Neuronal stem cell (in vitro differentiated cells): ENCODE data around the gene VPS8.

Source experiments
- DNase-seq: peaks from one replicate; pipeline ENCODE4 v3.0.0-alpha.2; 2013; ENCODE audit warnings: low spot score
- H2AFZ ChIP-seq: one replicate; pipeline ENCODE4 v1.6.1; 2013; ENCODE audit warnings: mild to moderate bottlenecking, low read length, inconsistent platforms
- H2AK5ac ChIP-seq: 2 replicates; pipeline ENCODE4 v1.6.1; 2013; ENCODE audit warnings: low read depth, mild to moderate bottlenecking, inconsistent platforms, low read length, moderate library complexity, mixed read lengths
- H2BK120ac ChIP-seq: 2 replicates; pipeline ENCODE4 v1.6.1; 2013; ENCODE audit warnings: low read depth, mild to moderate bottlenecking, inconsistent platforms, low read length, moderate library complexity, mixed read lengths
- H2BK12ac ChIP-seq: one replicate; pipeline ENCODE4 v1.6.1; 2013; ENCODE audit warnings: low read length, inconsistent platforms
- H2BK15ac ChIP-seq: 2 replicates; pipeline ENCODE4 v1.6.1; 2013; ENCODE audit warnings: mild to moderate bottlenecking, low read length, inconsistent platforms, mixed read lengths
- H2BK5ac ChIP-seq: one replicate; pipeline ENCODE4 v1.6.1; 2013; ENCODE audit warnings: inconsistent platforms, mild to moderate bottlenecking, low read length, moderate library complexity
- H3K14ac ChIP-seq: one replicate; pipeline ENCODE4 v1.6.1; 2013; ENCODE audit warnings: low read length, inconsistent platforms
- H3K18ac ChIP-seq: 2 replicates; pipeline ENCODE4 v1.6.1; 2013; ENCODE audit warnings: low read length, inconsistent platforms
- H3K23ac ChIP-seq: 2 replicates; pipeline ENCODE4 v1.6.1; 2013; ENCODE audit warnings: low read depth, mild to moderate bottlenecking, mixed read lengths, low read length, inconsistent platforms; ENCODE audit not compliant: poor library complexity
- H3K27ac ChIP-seq: replicated peaks from 3 replicates; pipeline ENCODE4 v1.5.1; 2013; ENCODE audit warnings: low read length, inconsistent platforms
- H3K27me3 ChIP-seq, 3 experiments: 2 replicates each; pipeline ENCODE4 v1.6.1; 2013; ENCODE audit warnings: low read length in 3 of 3, mild to moderate bottlenecking in 2 of 3, inconsistent platforms in 1 of 3, low read depth in 1 of 3, mixed read lengths in 1 of 3, moderate library complexity in 1 of 3; ENCODE audit not compliant: control insufficient read depth in 3 of 3, insufficient read depth in 3 of 3
- H3K36me3 ChIP-seq, 2 donors: replicated peaks in 1 of 2; 2 replicates each; pipeline ENCODE4 v1.6.1; 2013; ENCODE audit warnings: low read length in 2 of 2; ENCODE audit not compliant: control insufficient read depth in 2 of 2, insufficient read depth in 2 of 2
- H3K4ac ChIP-seq: 2 replicates; pipeline ENCODE4 v1.6.1; 2013; ENCODE audit warnings: inconsistent platforms, mild to moderate bottlenecking, low read length, moderate library complexity
- H3K4me1 ChIP-seq, 2 donors: 1 replicate in 1 of 2; 2 replicates in 1 of 2; pipeline ENCODE4 v1.6.1; 2013; ENCODE audit warnings: low read length in 2 of 2, low read depth in 1 of 2; ENCODE audit not compliant: control insufficient read depth in 2 of 2, insufficient read depth in 1 of 2
- H3K4me2 ChIP-seq: one replicate; pipeline ENCODE4 v1.6.1; 2013; ENCODE audit warnings: mild to moderate bottlenecking, low read length, inconsistent platforms; ENCODE audit not compliant: insufficient read depth, poor library complexity, severe bottlenecking
- H3K4me3 ChIP-seq, 2 donors: 2 replicates each; pipeline ENCODE4 v1.5.1; 2013; ENCODE audit warnings: low read length in 2 of 2, mild to moderate bottlenecking in 2 of 2, inconsistent platforms in 1 of 2, moderate library complexity in 1 of 2
- H3K79me1 ChIP-seq: one replicate; pipeline ENCODE4 v1.6.1; 2013; ENCODE audit warnings: low read depth, mild to moderate bottlenecking, inconsistent platforms, low read length, moderate library complexity
- H3K9ac ChIP-seq: one replicate; pipeline ENCODE4 v1.6.1; 2013; ENCODE audit warnings: mild to moderate bottlenecking, low read depth, low read length, inconsistent platforms; ENCODE audit not compliant: poor library complexity
- H3K9me3 ChIP-seq, 2 donors: replicated peaks in 1 of 2; 2 replicates each; pipeline versions ENCODE3 to v1.6.1; 2013; ENCODE audit warnings: low read length in 2 of 2, mild to moderate bottlenecking in 2 of 2, inconsistent platforms in 1 of 2, low read depth in 1 of 2, mixed read lengths in 1 of 2, moderate library complexity in 1 of 2; ENCODE audit not compliant: control insufficient read depth in 2 of 2, insufficient read depth in 1 of 2
- H4K8ac ChIP-seq: one replicate; pipeline ENCODE4 v1.6.1; 2013; ENCODE audit warnings: low read depth, mild to moderate bottlenecking, inconsistent platforms, low read length, moderate library complexity
- H4K91ac ChIP-seq: one replicate; pipeline ENCODE4 v1.6.1; 2013; ENCODE audit warnings: low read length, low read depth, mild to moderate bottlenecking, inconsistent platforms; ENCODE audit not compliant: poor library complexity
- WGBS, 2 donors: extraction: QIAGEN DNeasy Blood & Tissue Kit; methylation state at CpG; one replicate each; pipeline ENCODE4 v1.1.7; 2013; ENCODE audit warnings: missing lambda C conversion rate in 2 of 2, mixed read lengths in 1 of 2; ENCODE audit not compliant: insufficient read length in 2 of 2, insufficient replicate concordance in 1 of 2; ENCODE audit errors: extremely low coverage in 2 of 2; 5-methylcytosine and 5-hydroxymethylcytosine counted together

VPS8 gene

DNA sequence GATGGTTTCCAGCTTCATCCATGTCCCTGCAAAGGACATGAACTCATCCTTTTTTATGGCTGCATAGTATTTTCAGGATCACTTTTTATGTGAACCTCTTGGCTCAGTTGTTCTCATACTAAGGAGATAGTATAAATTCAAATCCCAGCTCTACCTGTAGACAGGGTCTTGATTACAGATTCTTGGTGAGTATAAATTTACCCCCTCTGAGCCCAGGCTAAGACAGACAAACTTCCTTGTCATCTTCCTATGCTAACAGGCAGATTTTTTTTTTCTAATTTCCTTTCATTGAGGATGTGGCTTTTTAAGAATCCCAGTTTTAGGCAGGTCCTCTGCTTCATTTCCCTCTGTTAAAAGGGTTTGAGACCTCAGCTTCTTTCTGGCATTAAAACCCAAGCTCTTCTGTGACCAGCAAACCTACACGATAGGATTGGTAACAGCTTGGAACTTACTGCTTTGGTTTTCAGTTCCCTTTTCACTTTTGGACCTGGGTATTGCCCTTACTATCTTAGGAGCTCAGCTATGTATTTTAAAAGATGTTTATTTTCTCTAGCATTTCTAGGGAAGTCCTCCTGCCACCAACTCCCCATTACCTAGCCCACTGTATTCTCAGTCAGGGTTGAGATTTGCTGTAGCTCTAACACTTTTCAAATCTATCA is 72.5 kb downstream of the VPS8 start:
- Histone ChIP-seq H2AFZ (no peak overlapping the region), H3K4ac (no peak overlapping the region), H3K36me3 (peaks cover 0 to 3% of the 10 kb centered on the region in 2 donors), H2AK5ac (no peak overlapping the region), H3K9me3 (no peaks in the 10 kb centered on the region), H2BK15ac (no peak overlapping the region), H4K8ac (no peak overlapping the region), H3K79me1 (no peaks in the 10 kb centered on the region), H3K14ac (no peak overlapping the region), H3K4me1 (peaks cover 0 to 3% of the 10 kb centered on the region in 2 donors), H3K18ac (no peak overlapping the region), H2BK12ac (no peak overlapping the region), H3K23ac (no peak overlapping the region), H3K27ac (no peak overlapping the region), H4K91ac (no peak overlapping the region), H3K4me3 (no peak overlapping the region), H3K27me3 (no peaks in the 10 kb centered on the region), H3K9ac (no peak overlapping the region), H2BK120ac (no peak overlapping the region), H2BK5ac (no peak overlapping the region), H3K4me2 (no peak overlapping the region)
- no CpG with 5 or more reads among the region's 1 CpG for WGBS, 2 donors
- no peak for DNase-seq

DNA sequence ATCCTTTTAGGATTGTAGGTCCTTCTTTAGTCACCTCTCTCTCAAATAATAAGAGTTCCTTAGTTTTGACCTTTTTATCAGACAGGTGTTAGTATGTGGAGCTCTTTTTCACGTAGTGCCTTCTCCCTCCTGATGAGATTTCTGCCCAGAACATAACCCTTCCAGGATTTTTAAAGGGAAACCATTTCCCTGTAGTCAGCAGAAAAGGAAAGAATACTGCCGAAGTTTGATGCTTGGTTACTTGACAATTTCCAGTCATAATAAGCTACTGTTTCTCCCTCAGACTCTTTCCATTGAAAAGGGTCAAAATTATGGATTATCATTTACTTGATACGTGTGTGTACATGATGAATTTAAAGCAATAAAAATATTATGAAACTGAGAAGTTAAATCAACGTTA is 73.1 kb downstream of the VPS8 start:
- H3K23ac ChIP-seq: no peak overlapping the region
- no peaks in the 10 kb centered on the region for H3K27me3 ChIP-seq
- no peaks in the 10 kb centered on the region for H3K9me3 ChIP-seq
- H2AFZ ChIP-seq: no peak overlapping the region
- no peak overlapping the region for H2BK15ac ChIP-seq
- H3K4me1 ChIP-seq: peaks cover 0 to 3% of the 10 kb centered on the region in 2 donors
- no peak overlapping the region for H3K18ac ChIP-seq
- H2BK5ac ChIP-seq: no peak overlapping the region
- H4K91ac ChIP-seq: no peak overlapping the region
- H2BK120ac ChIP-seq: no peak overlapping the region
- peaks cover 0 to 3% of the 10 kb centered on the region in 2 donors for H3K36me3 ChIP-seq
- H3K79me1 ChIP-seq: no peaks in the 10 kb centered on the region
- no peak overlapping the region for H3K4ac ChIP-seq
- no peak overlapping the region for H3K4me3 ChIP-seq
- DNase-seq: no peak
- H4K8ac ChIP-seq: no peak overlapping the region
- H3K14ac ChIP-seq: no peak overlapping the region
- no peak overlapping the region for H3K9ac ChIP-seq
- no peak overlapping the region for H2BK12ac ChIP-seq
- no CpG with 5 or more reads among the region's 4 CpGs for WGBS, 2 donors
- no peak overlapping the region for H3K27ac ChIP-seq
- H2AK5ac ChIP-seq: no peak overlapping the region
- no peak overlapping the region for H3K4me2 ChIP-seq

DNA sequence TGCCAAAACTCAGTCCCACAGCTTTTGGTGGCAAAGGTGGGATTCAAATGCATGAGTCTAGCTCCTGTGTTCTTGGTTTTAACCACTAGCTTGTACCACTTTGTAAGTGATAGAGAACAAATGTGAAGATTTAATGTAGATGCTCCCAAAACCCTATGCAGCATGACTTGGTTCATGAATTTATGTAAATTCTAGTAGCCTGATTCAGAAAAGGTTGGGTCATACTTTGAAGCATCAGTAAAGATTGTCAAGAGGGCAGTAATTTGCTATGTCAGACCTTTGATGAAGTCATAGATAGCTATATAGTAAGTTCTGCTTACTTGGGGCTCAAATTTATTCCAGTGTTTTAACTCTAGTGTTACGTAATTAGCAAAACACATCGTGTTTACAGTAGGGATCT is 75.6 kb downstream of the VPS8 start:
- no peaks in the 10 kb centered on the region for H3K79me1 ChIP-seq
- DNase-seq: no peak
- H2BK15ac ChIP-seq: no peak overlapping the region
- WGBS, 2 donors: no CpG with 5 or more reads among the region's 2 CpGs
- H3K9me3 ChIP-seq: no peaks in the 10 kb centered on the region
- H3K36me3 ChIP-seq: peaks cover 0 to 3% of the 10 kb centered on the region in 2 donors
- no peak overlapping the region for H4K91ac ChIP-seq
- H3K27me3 ChIP-seq: no peaks in the 10 kb centered on the region
- no peak overlapping the region for H3K18ac ChIP-seq
- no peak overlapping the region for H3K4ac ChIP-seq
- no peak overlapping the region for H3K4me3 ChIP-seq
- no peak overlapping the region for H2AK5ac ChIP-seq
- peaks cover 0 to 3% of the 10 kb centered on the region in 2 donors for H3K4me1 ChIP-seq
- no peak overlapping the region for H3K14ac ChIP-seq
- no peak overlapping the region for H2BK5ac ChIP-seq
- no peak overlapping the region for H3K27ac ChIP-seq
- no peak overlapping the region for H3K9ac ChIP-seq
- no peak overlapping the region for H2BK12ac ChIP-seq
- no peak overlapping the region for H3K23ac ChIP-seq
- H2AFZ ChIP-seq: no peak overlapping the region
- no peak overlapping the region for H2BK120ac ChIP-seq
- H4K8ac ChIP-seq: no peak overlapping the region
- no peak overlapping the region for H3K4me2 ChIP-seq

DNA sequence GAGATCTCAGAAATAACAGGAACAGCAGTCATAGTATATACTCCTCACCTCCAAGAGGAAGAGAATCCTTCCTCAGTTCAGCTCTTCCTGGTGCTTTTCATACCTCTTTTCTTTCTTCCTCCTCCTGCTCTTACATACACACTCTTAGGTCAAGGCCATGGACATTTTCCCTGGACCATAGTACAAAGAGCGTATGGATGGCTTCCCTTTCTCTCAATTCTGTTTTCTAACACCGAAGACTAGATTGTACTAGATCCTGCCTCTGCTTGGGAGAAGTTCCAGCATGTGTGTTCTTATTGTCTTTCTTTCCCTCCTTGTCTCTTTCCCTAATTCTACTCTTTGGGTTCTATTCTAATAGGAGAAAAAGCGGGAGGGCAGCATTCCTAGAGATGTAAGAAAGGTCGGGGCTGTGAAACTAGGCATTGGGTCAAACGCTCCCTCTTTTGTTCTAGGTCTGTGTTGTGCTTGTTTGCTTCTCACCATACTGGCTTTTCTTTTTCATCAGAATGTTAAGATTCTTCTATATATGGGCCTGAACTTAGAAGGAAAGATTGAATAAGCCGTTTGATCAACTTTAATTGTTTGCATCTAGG is 77.4 kb downstream of the VPS8 start:
- Histone ChIP-seq H2BK12ac (no peak overlapping the region), H3K9ac (no peak overlapping the region), H3K4ac (no peak overlapping the region), H3K4me3 (no peak overlapping the region), H2AK5ac (no peak overlapping the region), H3K79me1 (no peaks in the 10 kb centered on the region), H4K8ac (no peak overlapping the region), H3K23ac (no peak overlapping the region), H2BK120ac (no peak overlapping the region), H3K9me3 (no peaks in the 10 kb centered on the region), H3K36me3 (peaks cover 0 to 3% of the 10 kb centered on the region in 2 donors), H2BK15ac (no peak overlapping the region), H3K27ac (no peak overlapping the region), H2AFZ (no peak overlapping the region), H3K4me2 (no peak overlapping the region), H2BK5ac (no peak overlapping the region), H3K18ac (no peak overlapping the region), H3K4me1 (peaks cover 0 to 3% of the 10 kb centered on the region in 2 donors), H3K27me3 (no peaks in the 10 kb centered on the region), H3K14ac (no peak overlapping the region), H4K91ac (no peak overlapping the region)
- no peak for DNase-seq
- WGBS, 2 donors: no CpG with 5 or more reads among the region's 6 CpGs
